BLaER1 (cell line): ENCODE measurements around the gene NDUFS1.
A peak's percentile ranks its signal among the peaks of the same experiment; 100 is the strongest.
"Not testable (repeated sequence)": the region's sequence is repeated elsewhere in the genome, so short reads cannot be mapped to it uniquely, and the experiment has no call there.

ENCODE experiments used
- H3K27ac ChIP-seq: shearing (Covaris generic); formaldehyde crosslinking; 2 replicates; pipeline ENCODE4 v1.8.1; 2022
- H3K27me3 ChIP-seq: shearing (Covaris generic); formaldehyde crosslinking; 2 replicates; pipeline ENCODE4 v1.8.1; 2022
- H3K36me3 ChIP-seq: shearing (Covaris generic); formaldehyde crosslinking; 2 replicates; pipeline ENCODE4 v1.8.1; 2022
- H3K4me1 ChIP-seq: shearing (Covaris generic); formaldehyde crosslinking; 2 replicates; pipeline ENCODE4 v1.8.1; 2022
- H3K4me2 ChIP-seq: shearing (Covaris generic); formaldehyde crosslinking; 2 replicates; pipeline ENCODE4 v1.8.1; 2022
- H3K4me3 ChIP-seq: shearing (Covaris generic); formaldehyde crosslinking; 2 replicates; pipeline ENCODE4 v1.8.1; 2022
- H3K9ac ChIP-seq: shearing (Covaris generic); formaldehyde crosslinking; 2 replicates; pipeline ENCODE4 v1.8.1; 2022
- H3K9me3 ChIP-seq: shearing (Covaris generic); formaldehyde crosslinking; 2 replicates; pipeline ENCODE4 v1.8.1; 2022
- H4K20me1 ChIP-seq: shearing (Covaris generic); formaldehyde crosslinking; 2 replicates; pipeline ENCODE4 v1.8.1; 2022
- Cebpa-rat ChIP-seq: shearing (Covaris generic); IDR thresholded peaks from 2 replicates; pipeline ENCODE4 v1.8.1; 2022

Gene NDUFS1

GRCh38 chr2:206163251-206163880 is 4.1 kb upstream of the NDUFS1 start:
- H3K27ac ChIP-seq = no peak overlapping the region

DNA sequence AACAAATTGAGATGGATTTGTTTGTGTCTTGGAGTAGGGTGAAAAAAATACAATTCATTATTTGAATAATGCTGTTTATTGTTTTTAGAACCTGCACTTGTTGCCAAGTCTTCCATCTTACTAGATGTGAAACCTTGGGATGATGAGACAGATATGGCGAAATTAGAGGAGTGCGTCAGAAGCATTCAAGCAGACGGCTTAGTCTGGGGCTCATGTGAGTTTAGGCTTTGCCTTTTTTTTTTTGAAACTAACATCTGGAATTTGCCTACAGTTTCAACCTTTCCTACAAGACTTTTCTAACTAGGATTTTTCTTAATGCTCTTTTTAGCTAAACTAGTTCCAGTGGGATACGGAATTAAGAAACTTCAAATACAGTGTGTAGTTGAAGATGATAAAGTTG is 3.2 kb upstream of the NDUFS1 start:
- H3K4me3 ChIP-seq, H3K27me3 ChIP-seq, H3K27ac ChIP-seq, H3K9me3 ChIP-seq: not testable (repeated sequence)
- H3K9ac ChIP-seq = peak overlapping the region; percentile 41
- H3K4me1 ChIP-seq = peaks cover 33% of the 10 kb centered on the region
- peaks cover 44% of the 10 kb centered on the region for H4K20me1 ChIP-seq
- peaks cover 57% of the 10 kb centered on the region for H3K36me3 ChIP-seq
- peak overlapping the region; percentile 95; the same call in 1 of the 2 replicates for H3K4me2 ChIP-seq

More at GRCh38 chr2:206163251-206163880, 4.1 kb upstream of the NDUFS1 start:
- Histone ChIP-seq H3K4me3 (no peak overlapping the region), H3K9me3 (peaks cover 7% of the 10 kb centered on the region), H3K9ac (0 out of 2 replicates have a peak overlapping the region, but pooled peaks have one; percentile 19), H3K4me2 (0 out of 2 replicates have a peak overlapping the region, but pooled peaks have one; percentile 22), H4K20me1 (peaks cover 44% of the 10 kb centered on the region), H3K27me3 (no peaks in the 10 kb centered on the region), H3K36me3 (peaks cover 67% of the 10 kb centered on the region), H3K4me1 (peaks cover 23% of the 10 kb centered on the region)
- TF ChIP-seq Cebpa-rat = no peak

DNA sequence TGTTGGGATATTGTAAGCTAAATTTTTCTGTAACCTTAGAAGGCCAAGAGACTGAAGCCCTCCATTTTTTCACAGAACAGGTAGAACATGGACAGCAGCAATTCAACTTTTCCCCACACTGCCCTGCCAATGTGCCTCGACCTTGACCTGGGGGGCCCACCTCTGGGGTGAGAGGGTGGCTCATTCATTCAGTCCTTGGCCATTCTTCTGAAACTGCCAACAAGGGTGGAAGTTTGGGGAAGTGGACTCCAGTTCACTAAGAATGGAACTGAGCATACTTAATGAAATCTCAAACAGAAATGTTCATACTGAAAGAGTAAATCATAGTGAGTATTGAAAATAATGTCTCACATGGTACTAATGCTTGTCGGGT is 1.5 kb upstream of the NDUFS1 start:
- H3K27ac ChIP-seq = peak overlapping the region; percentile 96
- TF ChIP-seq Cebpa-rat = no peak

GRCh38 chr2:206160125-206160806 is 1.0 kb upstream of the NDUFS1 start:
- TF ChIP-seq Cebpa-rat = no peak
- H3K4me2 ChIP-seq = peak overlapping the region; percentile 95

More for the DNA sequence above, 1.5 kb upstream of the NDUFS1 start:
- Histone ChIP-seq H3K4me2 (peak overlapping the region; percentile 95), H3K4me1 (peaks cover 33% of the 10 kb centered on the region), H3K4me3 (peak overlapping the region; percentile 86), H4K20me1 (peaks cover 44% of the 10 kb centered on the region), H3K27me3 (no peaks in the 10 kb centered on the region), H3K9ac (peak overlapping the region; percentile 95), H3K9me3 (no peaks in the 10 kb centered on the region), H3K36me3 (peaks cover 53% of the 10 kb centered on the region)

DNA sequence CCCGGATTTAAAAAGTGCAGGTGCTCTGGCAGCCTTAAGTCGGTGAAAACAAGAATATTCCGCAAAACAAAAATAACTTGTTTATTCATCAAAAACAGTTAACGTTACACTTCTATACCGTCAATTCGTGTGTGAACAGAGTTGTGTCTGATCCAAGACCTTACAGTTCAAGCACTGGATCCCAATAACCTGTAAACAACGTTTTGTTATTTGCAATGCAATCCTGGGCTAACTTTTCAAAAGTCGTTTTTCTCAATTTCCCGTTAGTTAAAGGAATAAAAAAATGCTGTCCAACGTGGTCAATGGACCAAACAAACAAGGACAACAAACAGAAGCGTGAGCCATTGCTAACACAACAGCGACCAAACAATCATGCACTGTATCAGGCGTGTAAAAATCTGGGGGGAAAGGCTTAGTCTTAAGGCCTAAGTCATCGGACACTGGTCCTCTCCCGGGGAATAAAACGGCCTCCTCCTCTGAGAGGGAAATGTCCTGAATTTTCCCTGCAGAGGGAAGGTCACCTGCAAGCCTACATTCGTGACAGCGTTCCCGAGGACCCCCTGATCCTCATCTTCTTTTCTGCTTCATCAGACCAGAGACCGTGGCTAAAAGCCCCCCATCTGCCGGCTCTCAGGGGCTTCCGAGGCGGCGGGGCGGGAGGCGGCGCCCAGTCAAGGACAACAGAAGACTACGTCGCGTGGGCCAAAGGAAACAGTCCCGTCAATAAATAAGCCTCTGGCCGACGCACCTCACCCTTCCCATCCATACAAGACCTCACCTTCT is 490 bp downstream of the NDUFS1 start:
- Histone ChIP-seq H3K9ac (peak overlapping the region; percentile 95), H4K20me1 (peaks cover 53% of the 10 kb centered on the region), H3K9me3 (no peaks in the 10 kb centered on the region), H3K36me3 (peaks cover 52% of the 10 kb centered on the region), H3K4me2 (peak overlapping the region; percentile 95), H3K4me1 (peaks cover 44% of the 10 kb centered on the region), H3K27me3 (no peaks in the 10 kb centered on the region), H3K4me3 (peak overlapping the region; percentile 86), H3K27ac (peak overlapping the region; percentile 96)
- no peak for TF ChIP-seq Cebpa-rat

More at GRCh38 chr2:206160125-206160806, 1.0 kb upstream of the NDUFS1 start:
- Histone ChIP-seq H3K4me3 (peak overlapping the region; percentile 86), H4K20me1 (peaks cover 47% of the 10 kb centered on the region), H3K9me3 (no peaks in the 10 kb centered on the region), H3K4me1 (peaks cover 33% of the 10 kb centered on the region), H3K9ac (peak overlapping the region; percentile 95), H3K27me3 (no peaks in the 10 kb centered on the region), H3K27ac (peak overlapping the region; percentile 96), H3K36me3 (peaks cover 55% of the 10 kb centered on the region)

- peaks cover 53% of the 10 kb centered on the region for H4K20me1 ChIP-seq
- not testable (repeated sequence) for H3K9me3 ChIP-seq, H3K27me3 ChIP-seq, H3K27ac ChIP-seq, H3K4me3 ChIP-seq, H3K9ac ChIP-seq
- H3K4me1 ChIP-seq = peaks cover 39% of the 10 kb centered on the region
- peak overlapping the region; percentile 95; the same call in 1 of the 2 replicates for H3K4me2 ChIP-seq
- peaks cover 47% of the 10 kb centered on the region for H3K36me3 ChIP-seq
Observed at GRCh38 chr2:206157014-206157413, 2.2 kb downstream of the NDUFS1 start.

DNA sequence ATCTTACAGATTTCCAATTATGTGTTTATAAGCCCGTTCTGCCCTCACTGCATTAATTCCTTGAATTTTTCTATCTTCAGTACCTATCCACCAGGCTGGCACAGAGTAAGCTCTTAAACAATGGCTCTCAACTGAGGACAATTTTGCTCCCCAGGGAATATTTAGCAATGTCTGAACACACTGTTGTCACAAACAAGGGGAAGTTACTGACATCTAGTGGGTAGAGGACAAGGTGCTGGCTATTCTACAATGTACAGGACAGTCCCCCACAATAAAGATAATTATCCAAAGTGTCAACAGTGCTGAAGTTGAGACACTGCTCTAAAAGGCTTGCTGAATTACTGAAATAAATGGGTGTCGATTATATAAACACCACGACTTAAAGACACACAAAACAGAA is 5.0 kb downstream of the NDUFS1 start:
- no peak overlapping the region for H3K9ac ChIP-seq
- H3K4me2 ChIP-seq = peak overlapping the region; percentile 21; the same call in 1 of the 2 replicates
- TF ChIP-seq Cebpa-rat = no peak
- H3K4me1 ChIP-seq = peaks cover 28% of the 10 kb centered on the region
- H3K27ac ChIP-seq = no peak overlapping the region
- no peaks in the 10 kb centered on the region for H3K27me3 ChIP-seq
- no peak overlapping the region for H3K4me3 ChIP-seq
- peaks cover 56% of the 10 kb centered on the region for H4K20me1 ChIP-seq
- H3K9me3 ChIP-seq = no peaks in the 10 kb centered on the region
- H3K36me3 ChIP-seq = peaks cover 59% of the 10 kb centered on the region

- H3K27ac ChIP-seq = no peak overlapping the region
- no peaks in the 10 kb centered on the region for H3K9me3 ChIP-seq
- no peak overlapping the region for H3K4me3 ChIP-seq
- no peak overlapping the region for H3K4me2 ChIP-seq
- H3K4me1 ChIP-seq = peaks cover 17% of the 10 kb centered on the region
- peaks cover 84% of the 10 kb centered on the region for H3K36me3 ChIP-seq
- H3K9ac ChIP-seq = no peak overlapping the region
- no peaks in the 10 kb centered on the region for H3K27me3 ChIP-seq
- peaks cover 59% of the 10 kb centered on the region for H4K20me1 ChIP-seq
- no peak for TF ChIP-seq Cebpa-rat
Observed at GRCh38 chr2:206150631-206151030, 8.6 kb downstream of the NDUFS1 start.

DNA sequence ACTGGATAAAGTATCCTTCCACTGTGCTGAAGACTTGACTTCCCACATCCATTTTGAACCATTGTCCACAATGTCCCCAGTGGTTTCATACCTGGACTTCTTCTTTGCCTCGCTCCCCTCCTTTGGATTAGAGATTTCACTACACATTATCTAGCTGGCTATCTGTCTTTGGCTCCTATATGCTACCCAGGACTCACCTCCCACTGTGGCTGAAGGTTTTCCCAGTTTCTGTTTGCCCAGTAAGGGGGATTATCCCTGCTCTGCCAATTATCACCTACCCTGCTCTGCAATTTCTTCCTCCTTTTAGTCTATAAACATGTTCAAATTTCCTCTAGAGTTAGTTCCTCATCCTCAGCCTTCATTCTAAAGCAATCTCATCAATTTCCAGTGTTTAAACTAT is 9.1 kb downstream of the NDUFS1 start:
- H3K27me3 ChIP-seq = no peaks in the 10 kb centered on the region
- no peak for TF ChIP-seq Cebpa-rat
- no peak overlapping the region for H3K9ac ChIP-seq
- H3K27ac ChIP-seq = no peak overlapping the region
- H4K20me1 ChIP-seq = peaks cover 59% of the 10 kb centered on the region
- no peak overlapping the region for H3K4me2 ChIP-seq
- H3K9me3 ChIP-seq = no peaks in the 10 kb centered on the region
- H3K4me1 ChIP-seq = peaks cover 17% of the 10 kb centered on the region
- peaks cover 84% of the 10 kb centered on the region for H3K36me3 ChIP-seq
- H3K4me3 ChIP-seq = no peak overlapping the region

DNA sequence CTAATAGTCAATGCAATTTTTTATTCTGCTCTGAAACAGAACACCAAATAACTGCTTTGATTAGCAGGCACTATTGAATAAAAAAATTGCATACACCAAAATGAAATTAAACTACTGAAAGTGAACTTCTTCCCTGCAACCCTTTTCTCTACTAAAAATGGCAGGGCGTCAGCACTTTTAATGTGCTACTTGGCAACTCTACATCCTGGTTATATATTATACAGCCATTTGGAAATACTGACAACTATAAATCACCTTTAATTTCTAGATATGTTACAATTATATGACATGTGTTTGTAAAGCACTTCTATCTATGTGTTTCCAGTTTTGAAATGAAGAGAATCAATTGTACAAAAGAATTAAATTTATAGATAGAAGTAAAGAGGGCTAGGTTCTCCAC is 9.9 kb downstream of the NDUFS1 start:
- no peak for TF ChIP-seq Cebpa-rat
- H4K20me1 ChIP-seq = peaks cover 55% of the 10 kb centered on the region
- no peak overlapping the region for H3K4me2 ChIP-seq
- no peak overlapping the region for H3K27ac ChIP-seq
- peaks cover 88% of the 10 kb centered on the region for H3K36me3 ChIP-seq
- no peaks in the 10 kb centered on the region for H3K27me3 ChIP-seq
- no peak overlapping the region for H3K9ac ChIP-seq
- no peaks in the 10 kb centered on the region for H3K9me3 ChIP-seq
- H3K4me3 ChIP-seq = no peak overlapping the region
- peaks cover 11% of the 10 kb centered on the region for H3K4me1 ChIP-seq
